Measurements from ENCODE around the gene IGFBP3.

Gene IGFBP3

DNA sequence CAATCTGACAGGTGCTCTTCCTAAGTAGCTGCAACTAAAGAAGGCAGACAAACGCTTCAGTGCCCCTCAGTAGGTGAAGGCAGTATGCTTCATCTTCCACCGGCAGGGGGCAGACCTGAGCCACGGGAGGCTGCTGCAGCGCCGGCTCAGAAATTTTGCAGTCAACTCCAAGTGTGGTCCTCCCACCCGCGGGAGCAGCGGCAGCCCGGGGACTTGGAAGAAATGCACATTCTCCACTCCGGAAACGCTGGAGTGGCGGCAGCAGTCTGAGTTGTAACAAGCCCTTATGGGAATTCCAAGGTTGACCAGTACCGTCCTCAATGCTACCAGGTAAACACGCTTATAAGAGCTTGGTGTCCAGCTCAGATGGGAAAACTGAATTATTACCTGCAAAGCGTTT is 3.4 kb downstream of the IGFBP3 start:
- peak; percentile 35 for DNase-seq (ENCODE audit: extremely low read depth, low read depth)
- TF ChIP-seq, protein P1, sequence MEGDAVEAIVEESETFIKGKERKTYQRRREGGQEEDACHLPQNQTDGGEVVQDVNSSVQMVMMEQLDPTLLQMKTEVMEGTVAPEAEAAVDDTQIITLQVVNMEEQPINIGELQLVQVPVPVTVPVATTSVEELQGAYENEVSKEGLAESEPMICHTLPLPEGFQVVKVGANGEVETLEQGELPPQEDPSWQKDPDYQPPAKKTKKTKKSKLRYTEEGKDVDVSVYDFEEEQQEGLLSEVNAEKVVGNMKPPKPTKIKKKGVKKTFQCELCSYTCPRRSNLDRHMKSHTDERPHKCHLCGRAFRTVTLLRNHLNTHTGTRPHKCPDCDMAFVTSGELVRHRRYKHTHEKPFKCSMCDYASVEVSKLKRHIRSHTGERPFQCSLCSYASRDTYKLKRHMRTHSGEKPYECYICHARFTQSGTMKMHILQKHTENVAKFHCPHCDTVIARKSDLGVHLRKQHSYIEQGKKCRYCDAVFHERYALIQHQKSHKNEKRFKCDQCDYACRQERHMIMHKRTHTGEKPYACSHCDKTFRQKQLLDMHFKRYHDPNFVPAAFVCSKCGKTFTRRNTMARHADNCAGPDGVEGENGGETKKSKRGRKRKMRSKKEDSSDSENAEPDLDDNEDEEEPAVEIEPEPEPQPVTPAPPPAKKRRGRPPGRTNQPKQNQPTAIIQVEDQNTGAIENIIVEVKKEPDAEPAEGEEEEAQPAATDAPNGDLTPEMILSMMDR (IDR thresholded peaks at IDR 0.05; ENCODE audit: low read depth, low read length): peak; percentile 96

- no peak for DNase-seq (ENCODE audit: extremely low read depth, low read depth)
- TF ChIP-seq, protein P1 (IDR thresholded peaks at IDR 0.05; ENCODE audit: low read depth, low read length): no peak
Observed at GRCh38 chr7:45917064-45917463, 4.0 kb downstream of the IGFBP3 start.

GRCh38 chr7:45915606-45916005 is 5.5 kb downstream of the IGFBP3 start:
- no peak for DNase-seq (ENCODE audit: extremely low read depth, low read depth)
- TF ChIP-seq, protein P1 (IDR thresholded peaks at IDR 0.05; ENCODE audit: low read depth, low read length): no peak

GRCh38 chr7:45914911-45915310 is 6.2 kb downstream of the IGFBP3 start:
- TF ChIP-seq, protein P1 (IDR thresholded peaks at IDR 0.05; ENCODE audit: low read depth, low read length): no peak
- no peak for DNase-seq (ENCODE audit: extremely low read depth, low read depth)

GRCh38 chr7:45912972-45913371 is 8.1 kb downstream of the IGFBP3 start:
- DNase-seq (ENCODE audit: extremely low read depth, low read depth): no peak
- TF ChIP-seq, protein P1 (IDR thresholded peaks at IDR 0.05; ENCODE audit: low read depth, low read length): no peak

DNA sequence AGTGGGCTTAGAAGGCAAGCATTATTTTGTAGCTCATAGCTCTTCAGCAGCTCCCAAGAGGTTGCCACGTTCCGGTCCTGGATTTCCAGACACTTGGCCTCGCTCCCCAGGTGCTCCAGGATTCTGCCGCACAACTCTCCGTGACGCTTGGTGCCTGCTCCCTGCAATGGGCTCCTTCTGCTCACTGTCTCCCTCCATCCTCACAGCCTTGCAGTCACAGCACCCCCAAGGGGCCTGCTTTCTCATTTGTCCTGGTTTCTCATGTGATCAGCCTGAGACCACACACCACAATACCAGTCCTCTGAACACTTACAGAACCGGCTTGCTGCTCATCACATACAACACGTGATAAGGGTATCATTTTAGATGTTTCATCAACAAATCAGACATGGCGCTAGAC is 9.8 kb downstream of the IGFBP3 start:
- DNase-seq (ENCODE audit: extremely low read depth, low read depth): no peak
- TF ChIP-seq, protein P1 (IDR thresholded peaks at IDR 0.05; ENCODE audit: low read depth, low read length): no peak

DNA sequence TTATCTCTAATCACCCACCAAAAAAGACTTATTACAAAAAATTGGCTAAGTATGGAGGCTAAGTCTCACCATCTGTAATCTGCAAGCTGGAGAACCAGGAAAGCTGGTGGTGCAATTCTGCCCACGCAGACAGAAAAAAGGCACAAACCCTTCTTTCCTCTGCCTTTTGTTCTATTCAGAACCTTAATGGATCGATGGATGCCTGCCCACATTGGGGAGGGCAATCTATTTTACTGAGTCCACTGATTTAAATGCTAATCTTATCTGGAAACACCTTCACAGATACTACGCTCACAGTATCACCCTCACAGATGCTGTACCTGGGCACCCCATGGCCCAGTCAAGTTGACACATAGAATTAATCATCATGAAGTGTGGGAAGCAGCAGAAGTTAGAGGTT is 10.2 kb downstream of the IGFBP3 start:
- DNase-seq (ENCODE audit: extremely low read depth, low read depth): no peak
- TF ChIP-seq, protein P1 (IDR thresholded peaks at IDR 0.05; ENCODE audit: low read depth, low read length): no peak

All from AG09319 (cell line).